ENCODE results near the gene BCKDHA. TPM values are rescaled to one million over a fixed set of nuclear protein-coding genes. Genes with fewer than 3 reads are reported as not detected.

The BCKDHA gene
- total and polyA plus RNA-seq, 5 experiments from 2014 or later = 15.9 to 67.3 (median 51.8) TPM

DNA sequence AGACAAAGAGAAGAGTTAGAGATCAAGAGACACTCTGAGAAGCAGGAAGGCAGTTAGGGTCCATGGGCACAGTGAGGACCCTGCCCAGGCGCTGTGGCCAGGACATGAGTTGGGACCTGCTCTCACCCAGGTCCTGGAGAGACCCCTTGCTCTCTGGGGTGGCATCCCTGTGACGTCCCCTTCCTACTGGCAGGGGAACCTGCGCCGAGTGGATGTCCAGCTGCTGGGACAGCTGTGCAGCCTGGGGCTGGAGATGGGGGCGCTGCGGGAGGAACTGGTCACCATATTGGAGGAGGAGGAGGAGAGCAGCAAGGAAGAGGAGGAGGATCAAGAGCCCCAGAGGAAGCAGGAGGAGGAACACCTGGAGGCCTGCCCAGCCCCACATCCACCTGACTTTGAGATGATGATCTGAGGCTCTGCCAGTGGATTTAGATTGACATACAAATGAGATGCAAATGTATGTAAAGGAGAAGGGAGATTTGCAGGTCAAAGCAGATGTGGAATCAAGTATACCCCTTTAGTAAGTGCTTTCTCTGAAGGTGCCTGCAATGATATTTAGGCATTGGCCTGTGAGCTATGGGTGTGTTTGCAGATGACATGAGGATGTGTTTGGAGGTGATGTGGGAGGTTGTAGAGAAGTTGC lies 46.3 kb downstream of the BCKDHA start:
- ATAC-seq (no peak), DNase-seq (no peak)
- peaks cover 4 to 15% (median 5%) of the 10 kb centered on the region in 4 donors for H3K4me1 Mint-ChIP-seq
- POLR2A ChIA-PET = no interaction called here
- no peaks in the 10 kb centered on the region for H3K36me3 Mint-ChIP-seq
- peak overlapping the region in 3 of 10 donors; percentile 38 to 56 (median 50) for H3K27ac Mint-ChIP-seq
- H3K27me3 Mint-ChIP-seq = peaks cover 2 to 22% (median 13%) of the 10 kb centered on the region in 5 donors
- no peak overlapping the region for H3K4me3 Mint-ChIP-seq
- no peaks in the 10 kb centered on the region for H3K9me3 Mint-ChIP-seq

DNA sequence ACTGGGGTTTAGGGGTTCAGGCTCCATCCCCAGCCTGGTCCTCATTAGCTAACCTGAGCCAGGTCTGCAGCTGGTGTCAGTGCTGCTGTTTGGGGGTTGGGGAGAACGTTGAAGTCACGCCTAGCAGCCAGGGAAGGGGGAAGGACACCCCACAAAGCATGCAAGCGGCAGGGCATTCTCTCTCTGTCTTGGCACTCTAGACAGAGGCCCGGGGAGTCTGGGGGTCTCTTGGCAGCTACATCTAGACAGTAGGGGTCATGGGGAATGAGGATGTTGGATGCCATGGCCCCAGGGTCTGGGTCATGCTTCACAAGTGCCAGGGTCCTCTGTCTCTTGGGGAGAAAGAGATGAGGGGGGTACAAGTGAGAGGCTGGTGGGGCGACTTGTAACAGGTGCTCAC lies 48.0 kb downstream of the BCKDHA start:
- DNase-seq = no peak

GRCh38 chr19:41447732-41448332 lies 50.2 kb downstream of the BCKDHA start:
- ATAC-seq (no peak), DNase-seq (no peak)
- peak overlapping the region in 6 of 10 donors; percentile 12 to 48 (median 28) for H3K4me3 Mint-ChIP-seq
- no peaks in the 10 kb centered on the region for H3K9me3 Mint-ChIP-seq
- peaks cover 2 to 31% (median 18%) of the 10 kb centered on the region in 5 donors for H3K27me3 Mint-ChIP-seq
- POLR2A ChIA-PET = interaction anchor here (1.0 to 2.0 kb wide), 5 partner anchors 9 to 149 kb away, joined by 3 to 16 read pairs (median 4); no protein-coding TSS in a partner anchor
- peaks cover 6 to 16% (median 13%) of the 10 kb centered on the region in 4 donors for H3K4me1 Mint-ChIP-seq
- no peak overlapping the region for H3K27ac Mint-ChIP-seq
- no peaks in the 10 kb centered on the region for H3K36me3 Mint-ChIP-seq

More for the DNA sequence above, 48.0 kb downstream of the BCKDHA start:
- Mint-ChIP-seq H3K27ac (no peak overlapping the region), H3K4me3 (no peak overlapping the region), H3K9me3 (no peaks in the 10 kb centered on the region), H3K36me3 (no peaks in the 10 kb centered on the region), H3K27me3 (peaks cover 2 to 31% (median 18%) of the 10 kb centered on the region in 5 donors), H3K4me1 (peaks cover 7 to 18% (median 13%) of the 10 kb centered on the region in 4 donors)
- ATAC-seq = no peak
- POLR2A ChIA-PET = interaction anchor here (0.7 kb wide), 1 partner anchor 82 kb away, joined by 5 read pairs; the partner anchor contains the start of gene B9D2

- Mint-ChIP-seq H3K27ac (peak overlapping the region in 5 of 10 donors; percentile 20 to 73 (median 63)), H3K4me3 (peak overlapping the region; percentile 65 to 85 (median 80)), H3K36me3 (no peaks in the 10 kb centered on the region), H3K4me1 (peaks cover 6 to 16% (median 12%) of the 10 kb centered on the region in 4 donors), H3K27me3 (peaks cover 2 to 31% (median 10%) of the 10 kb centered on the region in 5 donors), H3K9me3 (no peaks in the 10 kb centered on the region)
- peak; percentile 44 to 83 (median 70) for DNase-seq
- ATAC-seq = peak; percentile 88 to 92
- POLR2A ChIA-PET = interaction anchor here (1.0 to 2.7 kb wide), 7 partner anchors 10 to 146 kb away, joined by 3 to 16 read pairs (median 5); partner anchors contain the start of gene DMAC2
Measured at GRCh38 chr19:41449079-41449864, 51.7 kb downstream of the BCKDHA start.

- H3K27me3 Mint-ChIP-seq = peaks cover 2 to 31% (median 10%) of the 10 kb centered on the region in 5 donors
- no peaks in the 10 kb centered on the region for H3K9me3 Mint-ChIP-seq
- POLR2A ChIA-PET = interaction anchor here (1.6 to 2.7 kb wide), 3 partner anchors 10 to 120 kb away, joined by 5 to 10 read pairs (median 7); partner anchors contain the start of gene DMAC2
- no peak for ATAC-seq
- peak overlapping the region in 1 of 10 donors; percentile 85 for H3K4me3 Mint-ChIP-seq
- DNase-seq = no peak
- H3K36me3 Mint-ChIP-seq = no peaks in the 10 kb centered on the region
- H3K4me1 Mint-ChIP-seq = peaks cover 6 to 16% (median 12%) of the 10 kb centered on the region in 4 donors
- H3K27ac Mint-ChIP-seq = no peak overlapping the region
Measured at GRCh38 chr19:41449865-41450178, 52.2 kb downstream of the BCKDHA start.

DNA sequence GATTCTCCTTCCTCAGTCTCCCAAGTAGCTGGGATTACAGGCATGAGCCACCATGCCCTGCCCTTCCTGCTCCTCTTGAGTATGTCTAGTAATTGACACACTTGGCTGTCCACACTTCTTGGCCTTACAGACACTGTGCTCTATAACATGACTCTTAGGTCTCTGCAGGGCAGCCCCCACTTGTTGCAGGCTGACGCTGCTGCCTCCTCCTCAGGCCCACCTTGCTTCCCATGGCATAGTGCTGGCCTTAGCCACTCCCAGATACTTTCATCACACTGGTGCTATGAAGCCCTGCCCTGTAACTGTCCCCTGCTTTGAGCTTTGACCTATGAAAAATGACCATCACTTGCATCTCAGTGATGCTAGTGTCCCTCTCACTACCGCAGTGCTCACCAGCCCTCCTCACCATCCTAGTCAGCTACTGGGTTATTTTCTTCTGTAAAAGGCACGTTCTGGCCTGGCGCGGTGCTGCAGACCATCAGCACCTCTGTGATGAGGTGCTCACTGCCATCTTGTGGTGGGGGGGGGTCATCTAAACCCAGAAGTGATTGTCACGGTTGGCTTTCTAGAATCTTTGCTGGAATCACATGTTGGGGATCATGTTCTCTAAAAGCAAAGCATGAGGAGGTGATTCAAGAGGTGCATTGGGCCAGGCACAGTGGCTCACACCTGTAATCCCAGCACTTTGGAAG lies 55.1 kb downstream of the BCKDHA start:
- ATAC-seq (no peak), DNase-seq (no peak)
- Mint-ChIP-seq H3K27ac (peak overlapping the region in 1 of 10 donors; percentile 37), H3K36me3 (no peaks in the 10 kb centered on the region), H3K9me3 (no peaks in the 10 kb centered on the region), H3K27me3 (peaks cover 0 to 13% (median 6%) of the 10 kb centered on the region in 5 donors), H3K4me1 (peaks cover 14 to 30% (median 21%) of the 10 kb centered on the region in 4 donors), H3K4me3 (no peak overlapping the region)
- POLR2A ChIA-PET = interaction anchor here (0.7 to 1.0 kb wide), 3 partner anchors 13 to 200 kb away, joined by 3 to 5 read pairs (median 3); partner anchors contain the start of gene DMAC2

DNA sequence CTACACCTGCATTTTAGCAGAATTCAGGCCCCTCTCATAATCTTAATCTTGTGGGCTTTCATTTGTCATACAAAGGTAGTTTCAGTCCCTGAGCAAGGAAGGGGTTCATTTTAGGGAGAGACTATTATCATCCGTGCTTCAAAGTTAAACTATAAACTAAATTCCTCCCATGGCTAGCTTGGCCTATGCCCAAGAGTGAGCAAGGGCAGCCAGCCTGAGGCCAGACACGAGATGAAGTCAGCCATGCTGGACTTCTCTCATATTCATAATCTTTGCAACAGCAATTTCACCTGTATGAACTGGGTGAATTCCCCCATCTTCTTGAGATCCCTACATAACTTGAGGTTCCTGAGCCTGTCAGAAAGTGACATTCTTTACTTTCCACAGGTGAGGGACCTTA lies 58.3 kb downstream of the BCKDHA start:
- H3K27ac Mint-ChIP-seq = peak overlapping the region in 1 of 10 donors; percentile 43
- H3K9me3 Mint-ChIP-seq = no peaks in the 10 kb centered on the region
- H3K4me1 Mint-ChIP-seq = peaks cover 8 to 24% (median 17%) of the 10 kb centered on the region in 4 donors
- no peak for ATAC-seq
- no peaks in the 10 kb centered on the region for H3K36me3 Mint-ChIP-seq
- DNase-seq = no peak
- POLR2A ChIA-PET = interaction anchor here (1.4 kb wide), 1 partner anchor 9 kb away, joined by 4 read pairs; no protein-coding TSS in a partner anchor
- no peak overlapping the region for H3K4me3 Mint-ChIP-seq
- H3K27me3 Mint-ChIP-seq = peaks cover 0 to 15% (median 0%) of the 10 kb centered on the region in 5 donors

DNA sequence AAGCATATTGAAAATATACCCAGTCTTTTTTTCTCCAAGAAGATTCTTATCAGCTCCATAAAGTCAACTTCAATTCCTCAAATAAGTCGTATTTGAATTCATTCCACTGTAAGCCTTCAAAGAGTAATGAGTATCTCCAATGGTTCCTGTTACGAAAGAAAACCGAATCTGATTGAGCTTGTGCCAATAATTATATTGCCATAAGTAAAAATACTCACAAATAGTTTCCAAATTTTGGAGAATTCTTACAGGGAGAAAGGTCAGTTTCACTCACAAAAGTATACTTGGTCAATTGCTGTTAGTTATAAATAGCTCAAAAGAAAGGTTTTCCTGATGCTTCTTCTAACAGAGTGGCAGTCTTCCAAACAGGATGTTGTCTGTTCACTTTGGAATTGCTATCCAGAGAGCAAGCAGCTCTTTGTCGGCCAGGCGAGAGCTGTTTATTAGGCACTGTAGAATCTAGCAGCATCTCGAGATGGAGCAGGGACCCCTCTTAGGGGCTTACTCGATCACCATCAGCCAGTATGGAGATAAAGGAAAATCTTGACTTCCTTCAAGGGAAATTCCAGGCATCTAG lies 58.8 kb downstream of the BCKDHA start:
- H3K27ac Mint-ChIP-seq = peak overlapping the region in 5 of 10 donors; percentile 20 to 91 (median 54)
- H3K36me3 Mint-ChIP-seq = no peaks in the 10 kb centered on the region
- POLR2A ChIA-PET = interaction anchor here (1.3 to 1.4 kb wide), 2 partner anchors 9 to 108 kb away, joined by 3 to 4 read pairs; no protein-coding TSS in a partner anchor
- no peaks in the 10 kb centered on the region for H3K9me3 Mint-ChIP-seq
- H3K4me1 Mint-ChIP-seq = peaks cover 8 to 24% (median 17%) of the 10 kb centered on the region in 4 donors
- ATAC-seq = no peak
- H3K4me3 Mint-ChIP-seq = peak overlapping the region in 1 of 10 donors; percentile 24
- DNase-seq = no peak
- H3K27me3 Mint-ChIP-seq = peaks cover 0 to 20% (median 0%) of the 10 kb centered on the region in 5 donors

DNA sequence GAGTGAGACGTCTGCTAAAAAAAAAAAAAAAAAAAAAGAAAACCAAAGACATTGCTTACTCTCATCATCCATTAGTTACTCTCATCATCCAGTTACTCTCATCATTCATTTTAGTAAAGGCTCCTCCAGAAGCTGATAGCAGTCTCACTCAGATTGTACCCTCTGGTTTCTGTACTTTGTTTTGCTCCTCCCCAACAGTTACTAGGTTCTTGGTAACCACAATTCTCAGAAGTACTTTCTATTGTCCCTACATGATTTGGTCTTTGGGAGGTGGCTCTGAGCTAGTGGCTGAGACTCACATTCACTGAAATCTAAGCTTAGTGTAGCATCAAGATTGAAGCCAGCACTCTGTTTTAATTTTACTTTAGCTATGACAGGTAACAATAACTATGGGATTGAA lies 59.6 kb downstream of the BCKDHA start:
- peak in 3 of 10 donors; percentile 6 to 67 (median 56) for DNase-seq
- Mint-ChIP-seq H3K9me3 (no peaks in the 10 kb centered on the region), H3K4me3 (peak overlapping the region in 4 of 10 donors; percentile 5 to 71 (median 56)), H3K36me3 (no peaks in the 10 kb centered on the region), H3K4me1 (peaks cover 9 to 24% (median 17%) of the 10 kb centered on the region in 4 donors), H3K27me3 (peaks cover 0 to 28% (median 3%) of the 10 kb centered on the region in 5 donors), H3K27ac (peak overlapping the region in 8 of 10 donors; percentile 16 to 91 (median 52))
- ATAC-seq = peak; percentile 98 to 99
- POLR2A ChIA-PET = interaction anchor here (1.3 to 1.4 kb wide), 2 partner anchors 10 to 107 kb away, joined by 3 to 4 read pairs; no protein-coding TSS in a partner anchor

DNA sequence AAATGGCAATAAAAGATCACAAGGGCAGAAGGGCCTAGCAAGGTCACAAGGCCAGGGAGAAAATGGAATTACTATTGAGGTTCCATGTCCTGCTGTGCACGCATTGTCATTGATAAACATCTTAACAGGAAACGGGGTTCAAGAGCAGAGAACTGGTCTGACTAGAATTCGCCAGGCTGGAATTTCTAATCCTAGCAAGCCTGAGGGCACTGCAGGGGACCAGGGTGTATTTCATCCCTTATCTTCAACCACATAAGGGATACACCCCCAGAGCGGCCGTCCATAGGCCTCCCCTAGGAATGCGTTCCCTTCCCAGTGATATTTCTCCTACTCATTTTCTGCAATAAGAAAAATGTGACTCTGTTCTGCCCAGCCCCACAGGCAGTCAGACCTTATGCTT lies 64.9 kb downstream of the BCKDHA start:
- peaks cover 18 to 71% (median 28%) of the 10 kb centered on the region in 5 donors for H3K27me3 Mint-ChIP-seq
- H3K4me1 Mint-ChIP-seq = peaks cover 4 to 19% (median 11%) of the 10 kb centered on the region in 4 donors
- H3K4me3 Mint-ChIP-seq = no peak overlapping the region
- no peaks in the 10 kb centered on the region for H3K36me3 Mint-ChIP-seq
- no peak overlapping the region for H3K27ac Mint-ChIP-seq
- H3K9me3 Mint-ChIP-seq = no peaks in the 10 kb centered on the region
- DNase-seq (no peak), ATAC-seq (no peak)
- POLR2A ChIA-PET = no interaction called here

Data from naive thymus-derived CD8-positive, alpha-beta T cell (primary cell).